Esophagus squamous epithelium (tissue), 5 donors: Measurements from ENCODE around the gene DLK1. TPM values are rescaled to one million over a fixed set of nuclear protein-coding genes. Genes with fewer than 3 reads are reported as not detected.

ENCODE experiments used
- DNase-seq: peaks from one replicate; lab custom pipeline; 2025; lab: John Stamatoyannopoulos, UW
- H3K27ac ChIP-seq, 4 donors: fragments of 200-600 bp; sonication (generic); one replicate each; pipeline ENCODE4 v1.5.1; 2016 to 2019; ENCODE audit warnings: mild to moderate bottlenecking in 1 of 4
- H3K27me3 ChIP-seq, 4 donors: fragments of 200-600 bp; sonication (generic); 1 replicate in 3 of 4; 2 replicates in 1 of 4; pipeline versions ENCODE4 v1.5.1 to v1.6.0; 2017 to 2021; ENCODE audit warnings: antibody characterized with exemption in 1 of 4
- H3K36me3 ChIP-seq, 3 donors: fragments of 200-600 bp; sonication (generic); one replicate each; pipeline ENCODE4 v1.5.1; 2016 to 2019
- H3K4me1 ChIP-seq, 3 donors: fragments of 200-600 bp; sonication (generic); one replicate each; pipeline ENCODE4 v1.5.1; 2017 to 2019
- H3K4me3 ChIP-seq, 4 donors: fragments of 200-600 bp; sonication (generic); 1 replicate in 3 of 4; 2 replicates in 1 of 4; pipeline ENCODE4 v1.5.1; 2016 to 2019; ENCODE audit warnings: mild to moderate bottlenecking in 2 of 4, moderate library complexity in 1 of 4
- H3K9me3 ChIP-seq, 3 donors: fragments of 200-600 bp; sonication (generic); one replicate each; pipeline ENCODE4 v1.5.1; 2016 to 2019
- POLR2A ChIP-seq, 4 donors: fragments of 450-650 bp; IDR thresholded peaks; one replicate each; pipeline ENCODE4 v1.6.1; 2017; ENCODE audit warnings: antibody characterized with exemption in 4 of 4, mild to moderate bottlenecking in 4 of 4, moderate library complexity in 3 of 4
- WGBS, 2 donors: methylation state at CpG; one replicate each; pipeline ENCODE4 v1.1.5; 2018; 5-methylcytosine and 5-hydroxymethylcytosine counted together
- intact Hi-C: fragments of 100-400 bp; cut with DNase I; formaldehyde crosslinking; loops from one replicate; pipeline ENCODE4 v1.15.0; 2022
- total RNA-seq, 4 donors: library from RNA; depleted of rRNA; stranded (reverse); fragments of >200 nt; gene quantifications; one replicate each; pipeline ENCODE4 v1.1.0, GENCODE V29; 2016
- TF ChIP-seq, protein P1 (sequence below), 6 experiments: fragments of 450-650 bp in 4 of 6; fragments of 200-600 bp in 2 of 6; sonication (generic) in 2 of 6; IDR thresholded peaks; one replicate each; pipeline ENCODE4 v1.5.1; 2016 to 2019; ENCODE audit warnings: antibody characterized with exemption in 6 of 6, mild to moderate bottlenecking in 4 of 6, moderate library complexity in 4 of 6
- donor health status: DM: yes; HTN: yes; CAD: no.

The DLK1 gene
- total RNA-seq, 4 donors from 2014 or later = not detected

DNA sequence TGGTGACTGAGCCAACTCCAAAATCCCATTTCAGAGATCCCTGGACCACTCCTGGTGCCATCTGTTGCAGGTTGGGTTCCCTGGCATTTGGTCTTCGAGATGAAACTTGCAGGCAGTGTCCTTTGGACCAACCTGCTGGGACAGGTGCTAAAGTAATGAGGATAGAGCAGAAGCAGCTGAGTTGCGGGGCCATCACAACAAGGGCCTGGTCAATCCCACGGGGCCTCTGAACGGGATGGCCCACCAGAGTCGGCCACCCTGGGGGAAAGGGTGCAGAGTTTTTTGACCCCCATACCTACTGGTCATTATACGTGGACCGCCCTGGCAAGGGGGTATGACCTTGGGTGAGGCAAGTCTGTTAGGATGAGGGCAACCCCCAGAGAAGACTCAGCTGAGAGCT, 39.3 kb downstream of the DLK1 start:
- DNase-seq = no peak
- no peak overlapping the region for H3K27ac ChIP-seq
- H3K27me3 ChIP-seq = peaks cover 0 to 78% (median 0%) of the 10 kb centered on the region in 4 donors
- intact Hi-C loops = no loop called here
- TF ChIP-seq, protein P1, sequence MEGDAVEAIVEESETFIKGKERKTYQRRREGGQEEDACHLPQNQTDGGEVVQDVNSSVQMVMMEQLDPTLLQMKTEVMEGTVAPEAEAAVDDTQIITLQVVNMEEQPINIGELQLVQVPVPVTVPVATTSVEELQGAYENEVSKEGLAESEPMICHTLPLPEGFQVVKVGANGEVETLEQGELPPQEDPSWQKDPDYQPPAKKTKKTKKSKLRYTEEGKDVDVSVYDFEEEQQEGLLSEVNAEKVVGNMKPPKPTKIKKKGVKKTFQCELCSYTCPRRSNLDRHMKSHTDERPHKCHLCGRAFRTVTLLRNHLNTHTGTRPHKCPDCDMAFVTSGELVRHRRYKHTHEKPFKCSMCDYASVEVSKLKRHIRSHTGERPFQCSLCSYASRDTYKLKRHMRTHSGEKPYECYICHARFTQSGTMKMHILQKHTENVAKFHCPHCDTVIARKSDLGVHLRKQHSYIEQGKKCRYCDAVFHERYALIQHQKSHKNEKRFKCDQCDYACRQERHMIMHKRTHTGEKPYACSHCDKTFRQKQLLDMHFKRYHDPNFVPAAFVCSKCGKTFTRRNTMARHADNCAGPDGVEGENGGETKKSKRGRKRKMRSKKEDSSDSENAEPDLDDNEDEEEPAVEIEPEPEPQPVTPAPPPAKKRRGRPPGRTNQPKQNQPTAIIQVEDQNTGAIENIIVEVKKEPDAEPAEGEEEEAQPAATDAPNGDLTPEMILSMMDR (IDR thresholded peaks at IDR 0.05) = no peak
- no peak for TF ChIP-seq POLR2A (IDR thresholded peaks at IDR 0.05)
- no peaks in the 10 kb centered on the region for H3K4me1 ChIP-seq
- peaks cover 0 to 4% (median 0%) of the 10 kb centered on the region in 3 donors for H3K9me3 ChIP-seq
- no peak overlapping the region for H3K4me3 ChIP-seq
- H3K36me3 ChIP-seq = no peaks in the 10 kb centered on the region
- 33 to 100% methylated on average over 1 of the region's 7 CpGs for WGBS, 2 donors

DNA sequence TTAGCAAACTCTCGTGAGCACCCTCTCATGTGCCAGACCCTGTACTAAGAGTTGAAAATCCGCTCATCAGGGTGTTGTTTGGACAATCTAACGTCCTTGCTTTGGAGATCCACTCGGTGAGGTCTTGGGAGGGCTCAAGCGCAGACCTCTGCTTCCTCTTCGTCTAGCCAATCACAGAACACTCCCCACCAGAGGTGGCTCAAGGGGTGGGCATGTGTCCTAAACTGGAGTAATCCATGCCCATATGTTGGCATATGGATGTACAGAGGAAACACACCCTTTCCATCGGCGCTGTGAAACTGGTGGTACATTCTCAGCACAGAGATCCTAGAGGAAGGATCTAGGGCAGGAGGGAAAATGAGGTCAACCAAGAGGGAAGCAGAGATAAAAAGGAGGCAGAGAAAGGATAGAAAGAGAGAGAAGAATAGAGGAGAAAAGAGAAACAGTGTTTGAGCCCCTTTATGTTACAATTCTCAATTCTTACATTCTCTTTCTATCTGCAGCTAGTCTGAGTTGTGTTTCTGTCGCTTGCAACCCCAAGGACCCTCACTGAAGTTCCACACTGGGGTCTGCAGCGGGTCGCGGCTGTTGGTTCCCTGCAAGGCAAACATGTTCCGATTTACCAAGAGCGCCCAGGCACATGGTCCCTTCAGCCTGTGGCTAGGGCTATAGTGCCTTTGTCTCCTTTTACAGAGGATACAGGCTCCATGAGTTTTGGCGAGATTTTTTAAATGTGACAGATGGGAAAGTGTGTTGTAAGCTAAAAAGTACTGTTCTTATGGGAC, 40.5 kb downstream of the DLK1 start:
- Histone ChIP-seq H3K27ac (no peak overlapping the region), H3K4me3 (no peak overlapping the region), H3K4me1 (no peaks in the 10 kb centered on the region), H3K36me3 (no peaks in the 10 kb centered on the region), H3K27me3 (peaks cover 0 to 86% (median 0%) of the 10 kb centered on the region in 4 donors), H3K9me3 (peaks cover 0 to 8% (median 0%) of the 10 kb centered on the region in 3 donors)
- DNase-seq = no peak
- intact Hi-C loops = no loop called here
- 69 to 81% methylated on average over 15 of the region's 15 CpGs for WGBS, 2 donors
- TF ChIP-seq, protein P1 (IDR thresholded peaks at IDR 0.05) = no peak
- no peak for TF ChIP-seq POLR2A (IDR thresholded peaks at IDR 0.05)

DNA sequence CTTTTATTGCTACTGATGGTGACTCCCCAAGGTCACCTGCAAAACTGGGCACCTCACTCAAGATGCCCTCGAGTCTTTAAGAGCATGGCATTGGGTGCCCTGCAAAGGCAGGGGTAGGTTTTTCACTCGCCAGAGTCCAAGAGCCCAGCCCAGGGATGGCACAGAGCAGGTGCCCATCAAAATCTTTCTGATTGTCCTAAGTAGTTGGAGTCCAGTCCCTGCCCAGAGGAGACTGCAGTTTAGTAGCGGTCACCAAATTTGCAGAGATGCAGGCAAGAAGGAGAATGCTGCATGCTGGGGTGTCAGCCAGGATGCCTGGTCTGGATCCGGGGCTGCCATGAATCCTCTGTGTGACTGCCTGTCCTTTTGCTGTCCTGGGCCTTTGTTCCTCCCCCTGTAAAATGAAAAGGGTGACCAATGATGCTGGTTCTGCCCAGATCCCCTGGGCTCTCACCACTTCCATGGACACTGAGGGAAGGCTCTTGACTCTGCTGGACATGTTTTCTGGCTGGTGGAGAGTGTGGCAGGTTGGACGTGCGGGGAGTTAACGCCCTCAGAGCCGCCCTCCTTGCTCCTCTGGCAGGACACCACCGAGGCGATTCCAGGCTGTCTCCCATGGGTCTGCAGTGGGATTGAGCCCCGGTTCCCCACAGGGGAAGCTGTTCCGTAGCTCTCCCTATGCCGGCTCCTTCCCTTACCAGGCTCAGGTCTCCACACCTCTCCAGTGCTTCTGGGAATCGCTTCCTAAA, 41.3 kb downstream of the DLK1 start:
- Histone ChIP-seq H3K4me3 (no peak overlapping the region), H3K36me3 (no peaks in the 10 kb centered on the region), H3K27ac (no peak overlapping the region), H3K9me3 (peaks cover 0 to 8% (median 0%) of the 10 kb centered on the region in 3 donors), H3K27me3 (peaks cover 0 to 86% (median 0%) of the 10 kb centered on the region in 4 donors), H3K4me1 (no peaks in the 10 kb centered on the region)
- TF ChIP-seq, protein P1 (IDR thresholded peaks at IDR 0.05) = no peak
- no peak for TF ChIP-seq POLR2A (IDR thresholded peaks at IDR 0.05)
- intact Hi-C loops = no loop called here
- 48 to 73% methylated on average over 3 to 8 of the region's 14 CpGs for WGBS, 2 donors
- no peak for DNase-seq

DNA sequence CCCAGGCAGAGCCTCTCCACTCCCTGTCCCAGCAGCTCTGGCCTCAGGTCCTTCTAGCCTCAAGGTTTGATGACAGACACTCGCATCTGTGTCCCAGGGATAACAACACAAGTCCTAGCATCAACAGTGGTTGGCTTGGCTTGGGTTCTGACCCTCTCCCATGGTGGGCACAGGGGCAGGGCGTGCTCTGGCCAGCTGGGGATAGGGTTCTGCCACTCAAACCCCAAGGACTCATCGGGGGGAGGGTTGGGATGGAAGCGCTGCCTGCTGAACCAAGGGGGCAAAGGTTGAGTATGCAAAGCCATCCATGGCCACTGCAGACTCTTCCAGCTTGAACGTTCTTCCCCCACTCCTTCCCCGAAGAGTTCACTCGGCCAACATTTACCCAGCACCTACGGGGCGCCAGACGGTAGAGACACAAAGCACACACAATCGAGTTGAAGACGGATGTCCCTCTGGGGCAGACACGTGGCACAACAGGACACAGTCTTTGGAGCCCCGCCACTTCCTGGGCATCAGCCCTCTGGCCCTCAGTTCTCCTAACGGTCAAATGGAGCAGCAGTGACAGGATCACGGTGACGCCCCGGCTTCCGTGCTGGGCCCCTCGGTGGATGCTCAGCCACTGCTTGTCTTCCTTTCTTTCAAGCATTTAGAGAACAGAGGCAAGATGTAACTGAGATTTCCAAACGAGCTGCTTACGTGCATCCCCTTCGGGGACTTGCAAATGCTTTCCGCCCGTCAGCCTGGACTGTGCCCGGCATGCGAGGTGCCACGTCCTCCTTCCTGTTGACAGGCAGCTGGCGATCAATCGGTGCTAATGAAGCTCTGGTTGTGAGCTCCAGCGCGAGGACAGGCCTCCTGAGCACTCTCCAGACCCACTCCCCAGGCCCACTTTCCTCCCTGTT, 42.6 kb downstream of the DLK1 start:
- Histone ChIP-seq H3K27ac (no peak overlapping the region), H3K9me3 (peaks cover 0 to 8% (median 0%) of the 10 kb centered on the region in 3 donors), H3K4me1 (no peaks in the 10 kb centered on the region), H3K36me3 (no peaks in the 10 kb centered on the region), H3K27me3 (peaks cover 0 to 94% (median 0%) of the 10 kb centered on the region in 4 donors), H3K4me3 (no peak overlapping the region)
- intact Hi-C loops = no loop called here
- TF ChIP-seq, protein P1 (IDR thresholded peaks at IDR 0.05) = no peak
- no peak for TF ChIP-seq POLR2A (IDR thresholded peaks at IDR 0.05)
- 77 to 84% methylated on average over 16 to 17 of the region's 32 CpGs for WGBS, 2 donors
- no peak for DNase-seq
